GM18498 (cell line): ENCODE results near the gene SELENOT.

ENCODE experiments used
- ATAC-seq: cut with Tn5 transposase; IDR thresholded peaks from one replicate; pipeline ENCODE4 v1.9.1; 2021; ENCODE audit warnings: mild to moderate bottlenecking, moderate library complexity; ENCODE audit not compliant: unreplicated experiment

Gene SELENOT

DNA sequence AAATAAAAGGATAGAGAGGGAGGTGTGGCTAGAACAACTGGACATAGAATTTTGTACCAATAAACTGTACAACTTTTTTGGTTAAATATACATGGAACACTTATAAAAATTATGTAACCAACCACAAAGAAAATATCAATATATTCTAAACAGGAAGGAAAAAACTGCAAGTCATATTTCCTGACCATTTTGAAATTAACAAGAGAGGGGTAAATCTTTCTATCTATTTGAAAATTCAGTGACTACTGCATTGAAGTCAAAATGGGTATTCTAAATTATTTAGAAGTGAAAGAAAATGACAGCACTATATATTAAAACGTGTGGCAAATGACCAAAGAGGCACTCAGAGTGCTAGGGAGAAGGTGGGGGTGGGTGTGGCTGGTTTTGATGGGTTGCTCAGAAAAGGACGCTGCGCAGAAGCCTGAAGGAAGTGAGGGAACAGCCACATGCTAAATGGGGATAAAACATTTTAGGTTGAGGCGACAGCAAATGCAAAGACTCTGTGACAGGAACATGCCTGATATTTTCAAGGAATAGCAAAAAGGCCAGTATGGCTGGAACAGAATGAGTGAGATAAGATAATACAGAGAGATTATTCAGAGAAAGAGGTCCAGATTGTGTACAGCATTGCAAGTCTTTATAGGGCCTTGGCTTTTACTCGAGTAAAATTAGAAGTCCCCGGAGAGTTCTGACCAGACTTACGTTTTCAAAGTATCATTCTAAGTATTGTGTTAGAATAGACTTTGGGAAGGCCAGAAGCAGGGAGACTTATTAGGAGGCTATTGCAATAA is 59.5 kb downstream of the SELENOT start:
- no peak for ATAC-seq

DNA sequence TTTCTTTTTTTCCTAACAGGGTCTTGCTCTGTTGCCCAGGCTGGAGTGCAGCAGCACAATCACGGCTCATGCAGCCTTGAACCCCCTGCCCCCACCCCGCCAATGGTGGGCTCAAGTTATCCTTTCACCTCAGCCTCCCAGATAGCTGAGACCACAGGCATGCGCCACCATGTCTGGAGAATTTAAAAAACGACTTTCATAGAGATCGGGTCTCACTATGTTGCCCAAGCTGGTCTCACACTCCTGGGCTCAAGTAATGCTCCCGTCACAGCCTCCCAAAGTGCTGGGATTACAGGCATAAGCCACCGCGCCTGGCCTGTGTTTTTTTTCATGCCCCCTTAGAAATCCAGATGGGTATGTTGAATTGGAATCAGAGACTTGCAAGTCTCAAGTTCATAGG is 60.3 kb downstream of the SELENOT start:
- no peak for ATAC-seq

DNA sequence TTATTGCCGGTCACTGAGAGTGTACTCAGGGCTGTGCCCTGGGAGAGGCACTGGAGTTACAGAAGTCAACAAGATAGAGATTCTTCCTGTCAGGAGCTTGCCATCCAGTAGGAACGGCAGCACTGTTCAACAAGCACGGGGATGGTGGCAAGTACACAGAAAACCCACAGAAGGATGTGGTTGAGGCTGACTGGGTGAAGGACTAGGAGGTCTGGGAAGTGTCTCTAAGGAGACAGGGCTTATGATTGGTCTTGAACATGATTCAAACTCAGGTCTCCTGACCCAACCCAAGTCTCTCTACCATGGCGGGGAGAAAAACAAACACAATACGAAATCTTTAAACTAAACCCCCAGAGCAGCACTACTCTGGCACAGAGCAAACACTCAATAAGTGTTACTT is 63.0 kb downstream of the SELENOT start:
- ATAC-seq, result no peak

DNA sequence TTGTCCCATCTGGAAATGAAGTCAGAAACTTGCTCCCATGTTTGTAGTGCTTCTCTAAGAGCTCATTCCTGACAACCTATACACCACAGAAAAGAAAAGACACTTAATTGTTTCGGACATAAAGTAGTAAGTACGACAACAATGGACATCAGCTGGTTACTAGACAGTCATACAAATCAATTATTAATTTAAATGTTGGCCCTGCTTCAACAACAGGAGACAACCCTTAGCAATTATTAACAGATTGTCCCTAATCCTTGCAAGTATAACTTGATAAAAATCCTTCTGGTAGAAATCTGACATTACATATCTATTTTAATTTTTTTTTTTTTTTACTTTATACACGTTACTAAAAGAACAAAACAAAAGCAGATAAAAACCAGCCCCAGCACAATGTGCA is 70.8 kb downstream of the SELENOT start:
- no peak for ATAC-seq

DNA sequence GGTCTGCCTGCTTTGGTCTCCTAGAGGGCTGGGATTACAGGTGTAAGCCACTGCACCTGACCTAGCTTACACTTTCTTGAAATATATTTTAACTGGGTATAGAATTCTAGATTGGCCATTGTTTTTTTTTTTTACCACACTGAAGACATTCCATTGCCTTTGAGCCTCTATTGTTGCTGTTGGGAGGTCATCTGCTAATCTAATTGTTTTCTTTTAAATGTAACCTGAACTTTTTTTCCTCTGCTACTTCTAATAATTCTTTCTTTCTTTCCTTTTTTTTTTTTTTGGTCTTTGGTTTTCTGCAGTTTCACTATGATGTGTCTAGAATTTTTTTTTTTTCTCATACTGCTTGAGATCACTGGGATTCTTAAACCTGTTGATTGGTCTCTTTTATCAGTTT is 72.5 kb downstream of the SELENOT start:
- ATAC-seq, result no peak
